Caco-2 (cell line): ENCODE measurements around the gene FABP1. TPM values are rescaled to one million over a fixed set of nuclear protein-coding genes. Genes with fewer than 3 reads are reported as not detected.

Experiments used
- BruUV-seq: library from RNA; stranded (reverse); fragments of 400-500 nt; replicated peaks from 2 replicates; lab custom pipeline; 2021; lab: Mats Ljungman, UMichigan
- CTCF ChIA-PET: fragments of 300-600 bp; sonication (Branson Sonifier 250); formaldehyde crosslinking; loops from one replicate; lab custom pipeline; 2022; ENCODE audit warnings: antibody characterized with exemption; lab: Charles Lee
- POLR2A ChIA-PET: fragments of 300-600 bp; sonication (Branson Sonifier 250); formaldehyde crosslinking; loops from one replicate; lab custom pipeline; 2022; ENCODE audit warnings: antibody characterized with exemption; lab: Charles Lee
- DNase-seq, 2 experiments: peaks; one replicate each; pipeline versions ENCODE4 v3.0.0 to v3.0.0-alpha.2; 2020 to 2022
- H3K27me3 ChIP-seq: replicated peaks from 2 replicates; pipeline ENCODE4 v1.6.0; 2011; ENCODE audit warnings: low read length; ENCODE audit not compliant: control insufficient read depth, insufficient read depth
- H3K36me3 ChIP-seq: 2 replicates; pipeline ENCODE4 v1.5.1; 2011; ENCODE audit warnings: low read length; ENCODE audit not compliant: control insufficient read depth, insufficient read depth
- H3K4me1 ChIP-seq: fragments of 250-450 bp; sonication (Bioruptor Pico); 2 replicates; pipeline ENCODE4 v1.5.1; 2020; ENCODE audit warnings: mild to moderate bottlenecking
- H3K4me3 ChIP-seq: 2 replicates; pipeline ENCODE4 v1.5.1; 2011; ENCODE audit warnings: low read depth, mild to moderate bottlenecking, control low read depth, low read length
- H3K9me3 ChIP-seq: fragments of 250-450 bp; sonication (Bioruptor Pico); 2 replicates; pipeline ENCODE4 v1.5.1; 2020; ENCODE audit warnings: mild to moderate bottlenecking, moderate library complexity
- H3K27ac Mint-ChIP-seq: one replicate; pipeline ENCODE4 v1.8.0; 2022; ENCODE audit warnings: mixed read lengths; ENCODE audit not compliant: unreplicated experiment
- H3K27me3 Mint-ChIP-seq: one replicate; pipeline ENCODE4 v1.8.0; 2022; ENCODE audit warnings: mixed read lengths; ENCODE audit not compliant: insufficient read depth, unreplicated experiment
- H3K36me3 Mint-ChIP-seq: one replicate; pipeline ENCODE4 v1.8.0; 2022; ENCODE audit warnings: mild to moderate bottlenecking, mixed read lengths; ENCODE audit not compliant: insufficient read depth, unreplicated experiment
- H3K4me1 Mint-ChIP-seq: one replicate; pipeline ENCODE4 v1.8.0; 2022; ENCODE audit warnings: low read depth, mixed read lengths; ENCODE audit not compliant: unreplicated experiment
- H3K4me3 Mint-ChIP-seq: one replicate; pipeline ENCODE4 v1.8.0; 2022; ENCODE audit warnings: mild to moderate bottlenecking, moderate library complexity, mixed read lengths; ENCODE audit not compliant: unreplicated experiment
- H3K9me3 Mint-ChIP-seq: one replicate; pipeline ENCODE4 v1.8.0; 2022; ENCODE audit warnings: mixed read lengths; ENCODE audit not compliant: unreplicated experiment
- intact Hi-C: fragments of 100-400 bp; cut with micrococcal nuclease; formaldehyde crosslinking; loops from one replicate; pipeline ENCODE4 v1.10.0; 2022; ENCODE audit not compliant: unreplicated experiment
- total RNA-seq: library from RNA; stranded (reverse); gene quantifications from 2 replicates; pipeline ENCODE4 v1.2.3, GENCODE V29; 2022
- TF ChIP-seq, protein P1 (sequence below), 2 experiments: fragments of 200-600 bp in 1 of 2; IDR thresholded peaks; 1 replicate in 1 of 2; 2 replicates in 1 of 2; pipeline versions ENCODE4 v1.5.1 to v1.8.0; 2011 to 2022; ENCODE audit warnings: antibody characterized with exemption in 1 of 2, control low read depth in 1 of 2, inconsistent platforms in 1 of 2, low read depth in 1 of 2, low read length in 1 of 2, mild to moderate bottlenecking in 1 of 2, moderate library complexity in 1 of 2; ENCODE audit not compliant: insufficient read depth in 1 of 2, severe bottlenecking in 1 of 2, unreplicated experiment in 1 of 2

Gene FABP1
- total RNA-seq, 1 experiment from 2014 or later, result 44.5 TPM

- no peak for DNase-seq
- no peak overlapping the region for H3K4me3 Mint-ChIP-seq
- no TSS peak for BruUV-seq
- no peaks in the 10 kb centered on the region for H3K36me3 Mint-ChIP-seq
- H3K4me1 ChIP-seq, result no peaks in the 10 kb centered on the region
- POLR2A ChIA-PET, result no interaction called here
- H3K4me1 Mint-ChIP-seq, result no peaks in the 10 kb centered on the region
- H3K9me3 Mint-ChIP-seq, result no peaks in the 10 kb centered on the region
- intact Hi-C loops, result no loop called here
- H3K27ac Mint-ChIP-seq, result no peak overlapping the region
- H3K4me3 ChIP-seq, result no peak overlapping the region
- no peaks in the 10 kb centered on the region for H3K36me3 ChIP-seq
- CTCF ChIA-PET, result no interaction called here
- H3K27me3 ChIP-seq, result no peaks in the 10 kb centered on the region
- H3K27me3 Mint-ChIP-seq, result no peaks in the 10 kb centered on the region
- TF ChIP-seq, protein P1, sequence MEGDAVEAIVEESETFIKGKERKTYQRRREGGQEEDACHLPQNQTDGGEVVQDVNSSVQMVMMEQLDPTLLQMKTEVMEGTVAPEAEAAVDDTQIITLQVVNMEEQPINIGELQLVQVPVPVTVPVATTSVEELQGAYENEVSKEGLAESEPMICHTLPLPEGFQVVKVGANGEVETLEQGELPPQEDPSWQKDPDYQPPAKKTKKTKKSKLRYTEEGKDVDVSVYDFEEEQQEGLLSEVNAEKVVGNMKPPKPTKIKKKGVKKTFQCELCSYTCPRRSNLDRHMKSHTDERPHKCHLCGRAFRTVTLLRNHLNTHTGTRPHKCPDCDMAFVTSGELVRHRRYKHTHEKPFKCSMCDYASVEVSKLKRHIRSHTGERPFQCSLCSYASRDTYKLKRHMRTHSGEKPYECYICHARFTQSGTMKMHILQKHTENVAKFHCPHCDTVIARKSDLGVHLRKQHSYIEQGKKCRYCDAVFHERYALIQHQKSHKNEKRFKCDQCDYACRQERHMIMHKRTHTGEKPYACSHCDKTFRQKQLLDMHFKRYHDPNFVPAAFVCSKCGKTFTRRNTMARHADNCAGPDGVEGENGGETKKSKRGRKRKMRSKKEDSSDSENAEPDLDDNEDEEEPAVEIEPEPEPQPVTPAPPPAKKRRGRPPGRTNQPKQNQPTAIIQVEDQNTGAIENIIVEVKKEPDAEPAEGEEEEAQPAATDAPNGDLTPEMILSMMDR (IDR thresholded peaks at IDR 0.05; ENCODE audit: insufficient read depth in 1 of 2, low read depth in 1 of 2, low read length in 1 of 2, severe bottlenecking in 1 of 2, unreplicated experiment in 1 of 2), result no peak
- no peaks in the 10 kb centered on the region for H3K9me3 ChIP-seq
Observed at GRCh38 chr2:88087763-88088162, 40.1 kb downstream of the FABP1 start.

DNA sequence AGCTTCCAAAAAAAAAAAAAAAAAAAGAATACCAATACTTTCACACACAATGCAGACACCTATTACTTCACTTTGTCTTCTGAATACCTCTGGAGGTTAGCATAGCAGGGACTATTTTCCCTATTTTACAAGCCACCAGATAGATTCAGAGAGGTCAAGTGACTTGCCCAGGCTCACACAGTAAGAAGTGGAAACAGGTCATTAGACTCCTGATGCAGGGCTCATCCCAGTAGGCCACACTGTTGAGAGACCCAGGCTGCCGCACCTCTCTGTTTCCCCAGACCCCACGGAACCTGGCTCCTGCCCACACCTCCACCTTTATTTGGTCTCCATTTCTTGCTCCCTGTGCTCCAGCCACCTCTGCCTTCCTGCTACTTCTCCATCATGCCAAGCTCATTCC is 40.8 kb downstream of the FABP1 start:
- Histone ChIP-seq H3K9me3 (no peaks in the 10 kb centered on the region), H3K36me3 (no peaks in the 10 kb centered on the region), H3K4me1 (no peaks in the 10 kb centered on the region), H3K4me3 (no peak overlapping the region), H3K27me3 (no peaks in the 10 kb centered on the region)
- no peak for DNase-seq
- Mint-ChIP-seq H3K9me3 (no peaks in the 10 kb centered on the region), H3K4me3 (no peak overlapping the region), H3K4me1 (no peaks in the 10 kb centered on the region), H3K27me3 (no peaks in the 10 kb centered on the region), H3K36me3 (no peaks in the 10 kb centered on the region), H3K27ac (no peak overlapping the region)
- intact Hi-C loops, result no loop called here
- ChIA-PET POLR2A (no interaction called here), CTCF (no interaction called here)
- BruUV-seq, result no TSS peak
- TF ChIP-seq, protein P1 (IDR thresholded peaks at IDR 0.05; ENCODE audit: insufficient read depth in 1 of 2, low read depth in 1 of 2, low read length in 1 of 2, severe bottlenecking in 1 of 2, unreplicated experiment in 1 of 2), result no peak

DNA sequence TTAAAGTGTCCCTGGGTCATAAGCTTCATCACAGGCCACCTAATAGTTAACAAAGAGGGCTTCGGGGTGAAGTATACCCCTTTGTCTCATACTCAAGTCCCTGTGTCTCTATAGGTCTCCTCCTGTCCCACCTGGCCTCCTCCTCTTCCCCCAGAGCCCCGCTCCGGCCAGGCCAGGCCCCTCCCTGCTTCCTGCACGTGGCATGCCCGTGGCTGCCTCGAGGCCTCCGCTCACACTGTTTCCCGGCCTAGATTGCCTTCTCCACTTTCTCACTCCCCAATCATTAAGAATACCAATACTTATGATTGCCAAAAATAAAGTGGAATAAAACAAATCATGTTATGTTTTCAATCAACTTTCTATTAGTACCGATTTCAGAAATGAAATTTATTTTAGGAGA is 41.5 kb downstream of the FABP1 start:
- Histone ChIP-seq H3K27me3 (no peaks in the 10 kb centered on the region), H3K36me3 (no peaks in the 10 kb centered on the region), H3K4me3 (no peak overlapping the region), H3K9me3 (no peaks in the 10 kb centered on the region), H3K4me1 (no peaks in the 10 kb centered on the region)
- no peaks in the 10 kb centered on the region for H3K4me1 Mint-ChIP-seq
- ChIA-PET CTCF (no interaction called here), POLR2A (no interaction called here)
- no peaks in the 10 kb centered on the region for H3K36me3 Mint-ChIP-seq
- no peaks in the 10 kb centered on the region for H3K9me3 Mint-ChIP-seq
- TF ChIP-seq, protein P1 (IDR thresholded peaks at IDR 0.05; ENCODE audit: insufficient read depth in 1 of 2, low read depth in 1 of 2, low read length in 1 of 2, severe bottlenecking in 1 of 2, unreplicated experiment in 1 of 2), result no peak
- no peak overlapping the region for H3K4me3 Mint-ChIP-seq
- BruUV-seq, result no TSS peak
- H3K27ac Mint-ChIP-seq, result no peak overlapping the region
- H3K27me3 Mint-ChIP-seq, result no peaks in the 10 kb centered on the region
- DNase-seq, result no peak
- intact Hi-C loops, result no loop called here
